Left ventricle myocardium superior (tissue), 1 donor: ENCODE data around the gene TPM3. TPM values are rescaled to one million over a fixed set of nuclear protein-coding genes. Genes with fewer than 3 reads are reported as not detected.
"Not testable (repeated sequence)": the region's sequence is repeated elsewhere in the genome, so short reads cannot be mapped to it uniquely, and the experiment has no call there.

Experiments used
- ATAC-seq: fragments of 200-7000 bp; cut with Tn5 transposase; one replicate; pipeline ENCODE4 v1.9.1; 2020; ENCODE audit warnings: mild to moderate bottlenecking, moderate library complexity
- DNase-seq: peaks from one replicate; pipeline ENCODE4 v3.0.0-alpha.2; 2020
- intact Hi-C: fragments of 100-400 bp; cut with micrococcal nuclease; formaldehyde crosslinking; loops from one replicate; pipeline ENCODE4 v1.11.0; 2022
- long read RNA-seq: library from polyadenylated mRNA; unstranded; transcript quantifications from one replicate; pipeline ENCODE4 v2.0.0, GENCODE V29; 2021
- total RNA-seq: library from RNA; stranded (reverse); fragmentation: NEBNext Ultra II Directional; extraction: Animal tissue kit (Norgen Biotek cat#: 25700); gene quantifications from one replicate; pipeline ENCODE4 v1.2.1, GENCODE V29; 2021
- donor health status: DM: no; HTN: yes; CAD: no; lungs with severe emphysema.

Gene TPM3
- total RNA-seq: 77.1 TPM
- long read RNA-seq, transcript TPM3-210 (10 exons, 1,523 nt): minor isoform, 8 of 79 reads
- long read RNA-seq, transcript TPM3-206 (8 exons, 2,108 nt): minor isoform, 12 of 79 reads
- long read RNA-seq, transcript TPM3-212 (8 exons, 3,131 nt): major isoform, 26 of 79 reads
- long read RNA-seq, partial matches to known transcripts: 3 of 79 reads
- long read RNA-seq, other reads (novel, unspliced or antisense): 28 of 79 reads

- peak; percentile 43 for ATAC-seq
- intact Hi-C loops: no loop called here
- DNase-seq: no peak
These were observed at the start of gene TPM3 for GRCh38 chr1:154191990-154192461. Gene TPM3, minus strand, starts transcription at chr1:154192100. Its CDS starts 82 bp downstream, at chr1:154192018.

- intact Hi-C loops: no loop called here
- no peak for DNase-seq
- ATAC-seq: no peak
These were observed 48.5 kb upstream of the TPM3 start for GRCh38 chr1:154240294-154240833.

- ATAC-seq: no peak
- intact Hi-C loops: no loop called here
- no peak for DNase-seq
These were observed 47.6 kb upstream of the TPM3 start for GRCh38 chr1:154239491-154239890.

GRCh38 chr1:154237880-154238506 is 46.1 kb upstream of the TPM3 start:
- ATAC-seq (no peak), DNase-seq (no peak)
- intact Hi-C loops: no loop called here

- no peak for DNase-seq
- no peak for ATAC-seq
- intact Hi-C loops: no loop called here
These were observed 45.5 kb upstream of the TPM3 start for GRCh38 chr1:154237435-154237834.

- no peak for ATAC-seq
- no peak for DNase-seq
- intact Hi-C loops: no loop called here
These were observed 45.0 kb upstream of the TPM3 start for GRCh38 chr1:154236855-154237254.

- DNase-seq, intact Hi-C loops, ATAC-seq: not testable (repeated sequence)
These were observed 41.2 kb upstream of the TPM3 start for GRCh38 chr1:154233127-154233526.

- intact Hi-C loops, ATAC-seq, DNase-seq: not testable (repeated sequence)
These were observed 39.2 kb upstream of the TPM3 start for GRCh38 chr1:154231112-154231511.

GRCh38 chr1:154225370-154225769 is 33.5 kb upstream of the TPM3 start:
- DNase-seq (no peak), ATAC-seq (no peak)
- intact Hi-C loops: no loop called here

- ATAC-seq: no peak
- DNase-seq: no peak
- intact Hi-C loops: no loop called here
These were observed 31.7 kb upstream of the TPM3 start for GRCh38 chr1:154223621-154224020.

GRCh38 chr1:154222918-154223317 is 31.0 kb upstream of the TPM3 start:
- intact Hi-C loops: no loop called here
- DNase-seq (no peak), ATAC-seq (no peak)

GRCh38 chr1:154222518-154222917 is 30.6 kb upstream of the TPM3 start:
- DNase-seq (no peak), ATAC-seq (no peak)
- intact Hi-C loops: no loop called here

GRCh38 chr1:154221278-154222001 is 29.5 kb upstream of the TPM3 start:
- intact Hi-C loops: no loop called here
- DNase-seq (peak; percentile 78), ATAC-seq (peak; percentile 52)

- intact Hi-C loops: no loop called here
- DNase-seq (no peak), ATAC-seq (no peak)
These were observed 29.0 kb upstream of the TPM3 start for GRCh38 chr1:154220970-154221277.

- peak; percentile 100 for DNase-seq
- peak; percentile 96 for ATAC-seq
- intact Hi-C loops: no loop called here
These were observed 28.4 kb upstream of the TPM3 start, which contains the start of gene UBAP2L for GRCh38 chr1:154220071-154220969. Gene UBAP2L, plus strand, starts transcription at chr1:154220955. Its CDS starts 4,169 bp downstream, at chr1:154225124.

- DNase-seq (no peak), ATAC-seq (no peak)
- intact Hi-C loops: no loop called here
These were observed 27.6 kb upstream of the TPM3 start for GRCh38 chr1:154219541-154219940.

GRCh38 chr1:154218545-154218944 is 26.6 kb upstream of the TPM3 start:
- intact Hi-C loops: no loop called here
- DNase-seq (no peak), ATAC-seq (no peak)

- intact Hi-C loops: no loop called here
- DNase-seq (no peak), ATAC-seq (no peak)
These were observed 21.4 kb upstream of the TPM3 start for GRCh38 chr1:154213274-154213673.

- DNase-seq (peak; percentile 61), ATAC-seq (peak; percentile 90)
- intact Hi-C loops: no loop called here
These were observed 20.2 kb upstream of the TPM3 start for GRCh38 chr1:154212083-154212482.
